ENCODE data around the gene NIPAL3.

Gene NIPAL3

DNA sequence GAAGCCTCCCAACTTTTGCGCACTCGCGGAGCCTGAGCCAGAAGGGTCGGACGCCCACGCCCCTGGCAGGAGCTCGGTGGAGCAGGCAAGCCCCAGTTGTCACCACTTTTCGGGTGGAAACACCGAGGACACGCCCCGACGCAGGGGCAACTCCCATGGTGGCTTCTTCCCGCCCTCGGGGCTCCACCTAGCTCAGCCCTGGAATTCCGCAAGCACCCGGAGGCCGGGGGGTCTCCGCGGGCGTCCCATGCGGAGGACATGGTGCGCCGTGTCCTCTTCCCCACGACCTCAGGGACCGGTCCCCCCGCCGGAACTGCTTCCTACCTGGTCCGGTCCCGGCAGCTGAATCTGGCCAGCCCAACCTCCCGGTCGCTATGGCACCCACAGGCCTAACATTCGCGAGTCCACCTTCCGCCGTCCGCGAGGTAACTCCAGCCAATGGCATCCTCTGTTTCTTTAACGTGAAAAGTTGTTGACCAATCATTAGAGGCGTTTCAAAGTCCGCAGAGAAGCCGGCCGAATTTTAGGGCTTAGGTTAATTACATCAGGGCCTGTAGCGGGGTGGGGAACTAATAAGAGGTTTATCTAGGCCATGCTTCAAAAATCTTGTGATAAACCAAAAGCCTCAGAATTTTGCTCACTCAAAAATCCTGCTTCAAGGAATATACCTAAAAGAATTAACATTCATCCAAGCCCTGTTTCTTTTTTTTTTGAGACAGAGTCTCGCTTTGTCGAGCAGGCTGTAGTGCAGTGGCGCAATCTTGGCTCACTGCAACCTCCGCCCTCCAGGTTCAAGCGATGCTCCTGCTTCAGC, 2.0 kb upstream of the NIPAL3 start, which contains the start of gene STPG1:
STPG1 (minus strand) TSS at position 433 of the 814 bp plus-strand sequence. CDS start 12,394 bp downstream, outside the sequence.
- ChIA-PET CTCF (interaction anchor here (0.8 to 1.1 kb wide), 2 partner anchors 22 to 212 kb away, joined by 4 read pairs; no protein-coding TSS in a partner anchor), POLR2A (interaction anchor here (0.7 to 1.7 kb wide), 6 partner anchors 10 to 127 kb away, joined by 3 to 4 read pairs (median 3); no protein-coding TSS in a partner anchor)
- TF ChIP-seq FOXA1 (IDR thresholded peaks at IDR 0.05) (no peak), SUZ12 (IDR thresholded peaks at IDR 0.05) (no peak), HDGF (IDR thresholded peaks at IDR 0.05; ENCODE audit: borderline replicate concordance) (no peak), ARNT (IDR thresholded peaks at IDR 0.05) (no peak), SP1 (IDR thresholded peaks at IDR 0.05) (no peak), FOXK2 (IDR thresholded peaks at IDR 0.05) (no peak), CTBP1 (IDR thresholded peaks at IDR 0.05; ENCODE audit: borderline replicate concordance) (no peak), TARDBP (IDR thresholded peaks at IDR 0.05) (no peak), NFRKB (IDR thresholded peaks at IDR 0.05) (no peak), ZNF384 (IDR thresholded peaks at IDR 0.05) (peak; percentile 25; the same call in 1 of the 2 replicates), FOXM1 (IDR thresholded peaks at IDR 0.05; ENCODE audit: borderline replicate concordance) (no peak), L3MBTL2 (conservative IDR thresholded peaks at IDR 0.05) (0 out of 2 replicates have a peak, but pooled peaks have one; percentile 22)
- TF ChIP-seq, protein P1, sequence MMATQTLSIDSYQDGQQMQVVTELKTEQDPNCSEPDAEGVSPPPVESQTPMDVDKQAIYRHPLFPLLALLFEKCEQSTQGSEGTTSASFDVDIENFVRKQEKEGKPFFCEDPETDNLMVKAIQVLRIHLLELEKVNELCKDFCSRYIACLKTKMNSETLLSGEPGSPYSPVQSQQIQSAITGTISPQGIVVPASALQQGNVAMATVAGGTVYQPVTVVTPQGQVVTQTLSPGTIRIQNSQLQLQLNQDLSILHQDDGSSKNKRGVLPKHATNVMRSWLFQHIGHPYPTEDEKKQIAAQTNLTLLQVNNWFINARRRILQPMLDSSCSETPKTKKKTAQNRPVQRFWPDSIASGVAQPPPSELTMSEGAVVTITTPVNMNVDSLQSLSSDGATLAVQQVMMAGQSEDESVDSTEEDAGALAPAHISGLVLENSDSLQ (IDR thresholded peaks at IDR 0.05), result no peak
- peak; percentile 90 for DNase-seq (ENCODE audit: extremely low spot score)

DNA sequence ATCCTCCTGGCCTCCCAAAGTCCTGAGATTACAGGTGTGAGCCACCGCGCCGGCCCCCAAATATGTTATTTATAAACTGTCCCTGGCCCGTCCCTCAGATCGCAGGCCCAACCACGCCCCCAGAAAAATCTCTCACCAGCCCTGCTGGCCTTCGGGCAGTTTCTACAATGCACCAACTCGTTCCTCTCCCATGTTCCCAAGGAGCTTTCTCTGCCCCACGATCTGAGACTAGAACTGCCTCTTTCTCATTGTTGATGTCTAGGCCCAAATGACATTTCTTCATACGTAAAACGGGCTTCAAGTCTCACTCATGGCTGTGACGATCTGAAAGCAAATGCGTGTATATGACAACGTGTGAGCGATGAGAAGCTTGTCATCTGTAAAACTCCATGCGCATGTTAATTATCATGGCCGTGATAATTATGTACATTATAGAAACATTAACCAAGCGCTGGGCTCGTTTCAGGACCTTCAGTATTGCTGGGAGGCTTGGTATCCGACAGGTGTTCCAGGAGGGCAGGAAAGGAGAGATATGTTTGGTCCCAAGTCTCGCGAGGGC, 748 bp upstream of the NIPAL3 start:
- no peak for TF ChIP-seq HDGF (IDR thresholded peaks at IDR 0.05; ENCODE audit: borderline replicate concordance)
- no peak for TF ChIP-seq ELF4 (IDR thresholded peaks at IDR 0.05)
- ChIA-PET CTCF (interaction anchor here (0.6 to 2.2 kb wide), 22 partner anchors 9 to 222 kb away, joined by 3 to 12 read pairs (median 4); partner anchors contain the start of gene RCAN3), POLR2A (interaction anchor here (0.8 to 1.7 kb wide), 9 partner anchors 11 to 121 kb away, joined by 3 to 9 read pairs (median 4); partner anchors contain the start of gene RCAN3)
- DNase-seq (ENCODE audit: extremely low spot score), result no peak

DNA sequence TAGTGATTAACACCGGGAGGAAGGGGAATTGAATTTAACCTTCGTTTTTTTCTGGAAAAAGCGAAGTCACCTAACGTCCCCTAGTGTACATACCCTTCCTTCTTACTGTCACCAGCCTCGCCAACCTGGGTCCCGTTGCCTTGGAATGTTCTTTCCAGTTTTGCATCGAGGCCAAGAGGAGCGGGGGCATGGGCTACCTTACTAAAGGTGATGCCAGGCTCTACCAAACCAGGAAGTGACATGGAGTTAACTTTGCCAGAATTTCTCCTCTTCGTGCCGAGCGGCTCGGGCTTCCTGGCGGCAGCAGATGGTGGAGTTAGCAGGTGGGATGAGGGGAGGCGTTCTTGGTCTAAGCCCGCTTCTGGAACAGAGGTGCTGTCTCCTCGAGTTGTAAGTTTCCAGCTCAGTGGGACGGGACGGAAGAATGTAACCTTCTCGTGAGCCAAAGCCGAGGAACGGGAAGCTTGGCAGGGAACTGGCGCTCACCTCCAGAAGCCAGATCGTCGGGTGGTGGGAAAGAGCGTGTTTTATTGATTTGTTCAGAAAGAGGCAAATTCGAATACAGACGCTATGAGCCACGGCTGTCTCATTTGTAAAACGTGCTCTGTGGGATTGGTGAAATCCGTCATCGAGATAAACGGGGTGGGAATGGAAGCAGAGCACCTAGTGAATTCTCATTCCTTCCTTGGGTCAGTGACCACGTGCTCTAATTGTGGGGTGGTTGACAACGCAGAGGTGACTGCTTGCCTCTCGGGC, 486 bp downstream of the NIPAL3 start:
- no peak for DNase-seq (ENCODE audit: extremely low spot score)
- ChIA-PET CTCF (interaction anchor here (0.5 to 2.2 kb wide), 20 partner anchors 8 to 323 kb away, joined by 3 to 12 read pairs (median 4); partner anchors contain the start of gene RCAN3), POLR2A (interaction anchor here (0.8 to 1.7 kb wide), 10 partner anchors 9 to 171 kb away, joined by 3 to 10 read pairs (median 5); partner anchors contain the start of gene RCAN3)
- TF ChIP-seq L3MBTL2 (conservative IDR thresholded peaks at IDR 0.05) (peak; percentile 58), FOXM1 (IDR thresholded peaks at IDR 0.05; ENCODE audit: borderline replicate concordance) (no peak)

DNA sequence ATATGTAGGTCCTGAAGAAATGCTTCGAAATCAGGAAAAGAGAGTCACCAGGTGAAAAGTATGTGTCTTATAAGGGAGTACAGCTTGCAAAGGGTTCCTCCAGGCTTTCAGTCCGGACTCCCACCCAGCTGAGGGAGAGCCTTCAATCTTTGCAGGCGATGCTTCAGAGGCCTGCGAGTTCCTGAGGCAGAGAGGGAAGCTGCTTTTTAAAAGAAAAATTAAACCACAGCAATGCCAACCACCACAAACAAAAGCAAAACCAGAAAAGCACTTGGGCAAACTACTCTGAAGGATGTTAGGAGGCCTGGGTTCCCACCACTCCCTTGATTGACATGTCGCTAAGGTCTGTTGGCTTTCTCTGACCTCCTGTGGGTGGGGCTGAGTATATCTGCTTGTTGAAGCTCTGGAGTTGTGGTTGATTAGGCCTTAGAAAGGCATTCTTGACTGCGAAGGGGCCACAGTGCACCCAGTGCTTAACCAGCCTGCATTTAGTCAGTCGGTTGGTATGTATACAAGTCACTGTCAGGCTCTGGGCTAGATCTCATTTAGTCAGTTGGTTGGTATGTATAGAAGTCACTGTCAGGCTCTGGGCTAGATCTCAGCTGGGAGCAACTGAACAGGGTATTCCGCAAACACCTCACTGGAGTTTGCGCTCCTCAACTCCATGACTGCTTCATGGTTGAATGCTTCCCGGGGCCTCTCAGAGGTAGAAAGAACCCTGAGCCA, 1.2 kb downstream of the NIPAL3 start:
- ChIA-PET CTCF (interaction anchor here (0.6 kb wide), 1 partner anchor 13 kb away, joined by 3 read pairs; no protein-coding TSS in a partner anchor), POLR2A (interaction anchor here (1.4 to 1.7 kb wide), 3 partner anchors 9 to 170 kb away, joined by 5 to 10 read pairs (median 9); partner anchors contain the start of gene RCAN3)
- DNase-seq (ENCODE audit: extremely low spot score), result no peak
- TF ChIP-seq ELF4 (IDR thresholded peaks at IDR 0.05) (no peak), L3MBTL2 (conservative IDR thresholded peaks at IDR 0.05) (no peak), FOXM1 (IDR thresholded peaks at IDR 0.05; ENCODE audit: borderline replicate concordance) (no peak), NFRKB (IDR thresholded peaks at IDR 0.05) (no peak), ARNT (IDR thresholded peaks at IDR 0.05) (no peak), SP1 (IDR thresholded peaks at IDR 0.05) (no peak), TARDBP (IDR thresholded peaks at IDR 0.05) (no peak)
- TF ChIP-seq, protein P1 (IDR thresholded peaks at IDR 0.05), result peak; percentile 74

DNA sequence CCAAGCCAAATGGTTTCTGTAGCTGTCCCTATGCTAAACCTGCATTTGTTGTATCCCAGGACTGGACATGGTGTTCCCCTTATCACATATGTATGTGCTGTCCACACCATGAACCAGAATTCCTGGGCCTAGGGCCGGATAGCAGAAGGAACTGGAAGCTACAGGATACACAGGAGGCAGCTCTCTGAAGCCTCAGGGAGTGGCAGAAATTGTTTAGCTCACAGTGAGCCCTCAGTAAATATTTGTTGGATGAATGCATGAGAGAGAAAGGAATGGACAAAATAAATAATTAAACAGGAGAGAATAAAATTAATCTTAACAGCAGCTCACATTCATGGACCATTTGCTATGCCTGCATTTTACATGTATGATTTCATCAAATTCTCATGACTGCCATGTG, 2.1 kb downstream of the NIPAL3 start:
- POLR2A ChIA-PET, result interaction anchor here (1.6 kb wide), 1 partner anchor 85 kb away, joined by 10 read pairs; the partner anchor contains the start of gene RCAN3
- CTCF ChIA-PET, result interaction anchor here (0.6 kb wide), 1 partner anchor 356 kb away, joined by 3 read pairs; no protein-coding TSS in a partner anchor
- TF ChIP-seq ARNT (IDR thresholded peaks at IDR 0.05), result no peak
- no peak for TF ChIP-seq FOXA1 (IDR thresholded peaks at IDR 0.05)
- TF ChIP-seq FOXM1 (IDR thresholded peaks at IDR 0.05; ENCODE audit: borderline replicate concordance), result no peak
- TF ChIP-seq HDGF (IDR thresholded peaks at IDR 0.05; ENCODE audit: borderline replicate concordance), result no peak
- TF ChIP-seq L3MBTL2 (conservative IDR thresholded peaks at IDR 0.05), result no peak
- TF ChIP-seq SP1 (IDR thresholded peaks at IDR 0.05), result no peak
- no peak for TF ChIP-seq BHLHE40 (IDR thresholded peaks at IDR 0.05; ENCODE audit: borderline replicate concordance)
- no peak for TF ChIP-seq TARDBP (IDR thresholded peaks at IDR 0.05)
- TF ChIP-seq ELF4 (IDR thresholded peaks at IDR 0.05), result no peak
- no peak for TF ChIP-seq LEF1 (IDR thresholded peaks at IDR 0.05; ENCODE audit: borderline replicate concordance)
- TF ChIP-seq, protein P1 (IDR thresholded peaks at IDR 0.05), result no peak
- no peak for TF ChIP-seq CTBP1 (IDR thresholded peaks at IDR 0.05; ENCODE audit: borderline replicate concordance)
- DNase-seq (ENCODE audit: extremely low spot score), result no peak
